A549 (cell line): Measurements from ENCODE around the gene SWT1. TPM values are rescaled to one million over a fixed set of nuclear protein-coding genes. Genes with fewer than 3 reads are reported as not detected.

ENCODE experiments used
- ATAC-seq, 2 experiments: fragments of 200-7000 bp in 1 of 2; fragments of >200 bp in 1 of 2; cut with Nextera tagmentation in 1 of 2; cut with Tn5 transposase in 1 of 2; 3 replicates each; pipeline versions ENCODE4 v1.8.0 to v1.9.1; 2018 to 2020; ENCODE audit warnings: mild to moderate bottlenecking in 1 of 2, moderate library complexity in 1 of 2
- CTCF ChIA-PET: fragments of 300-600 bp; sonication (Branson Sonifier 250); formaldehyde crosslinking; extraction: SDS; loops from one replicate; lab custom pipeline; 2021; ENCODE audit warnings: antibody characterized with exemption, inconsistent platforms; lab: Yijun Ruan, JAX
- POLR2A ChIA-PET: fragments of 350-600 bp; formaldehyde crosslinking; extraction: SDS; loops from one replicate; lab custom pipeline; 2021; ENCODE audit warnings: antibody characterized with exemption, inconsistent platforms; lab: Yijun Ruan, JAX
- DNase-seq, 2 experiments: peaks; one replicate each; pipeline versions ENCODE4 v3.0.0 to v3.0.0-alpha.2; 2011 to 2016; ENCODE audit warnings: low read depth in 1 of 2, low spot score in 1 of 2
- FAIRE-seq: peaks from 2 replicates; lab custom pipeline; 2011; peaks lifted over from hg19 to GRCh38; lab: Jason Lieb, UNC
- H3K27ac ChIP-seq, 2 experiments: fragments of >200 bp; sonication (Bioruptor Twin); formaldehyde crosslinking; 3 replicates each; pipeline ENCODE4 v1.5.1; 2016 to 2017
- H3K4me1 ChIP-seq: fragments of >200 bp; sonication (Bioruptor Twin); formaldehyde crosslinking; 3 replicates; pipeline ENCODE4 v1.6.1; 2016
- H3K4me2 ChIP-seq: fragments of >200 bp; sonication (Bioruptor Twin); formaldehyde crosslinking; 3 replicates; pipeline ENCODE4 v1.6.1; 2016
- H3K4me3 ChIP-seq: fragments of >200 bp; sonication (Bioruptor Twin); formaldehyde crosslinking; 3 replicates; pipeline ENCODE4 v1.5.1; 2016
- H3K9me3 ChIP-seq: fragments of >200 bp; sonication (Bioruptor Twin); formaldehyde crosslinking; 3 replicates; pipeline ENCODE4 v1.6.1; 2016
- BHLHE40 ChIP-seq: IDR thresholded peaks from 2 replicates; pipeline ENCODE4 v1.6.1; 2012; ENCODE audit warnings: low read depth, low read length, inconsistent platforms
- CEBPB ChIP-seq, 2 experiments: fragments of >200 bp in 1 of 2; sonication (Bioruptor Twin) in 1 of 2; formaldehyde crosslinking in 1 of 2; IDR thresholded peaks; 2 replicates each; pipeline ENCODE4 v1.6.1; 2012 to 2016
- CHD2 ChIP-seq: fragments of 150-350 bp; IDR thresholded peaks from 2 replicates; pipeline ENCODE4 v1.6.1; 2014; ENCODE audit warnings: low read length; ENCODE audit not compliant: partially characterized antibody
- EHMT2 ChIP-seq: fragments of 200-600 bp; sonication (generic); IDR thresholded peaks from 2 replicates; pipeline ENCODE4 v1.6.1; 2016; ENCODE audit warnings: antibody characterized with exemption, low read depth, mild to moderate bottlenecking, moderate library complexity
- ELK1 ChIP-seq: fragments of 150-350 bp; IDR thresholded peaks from 2 replicates; pipeline ENCODE4 v1.6.1; 2014; ENCODE audit warnings: low read depth, mild to moderate bottlenecking, low read length
- FOSL2 ChIP-seq, 2 experiments: fragments of 450-650 bp in 1 of 2; fragments of >200 bp in 1 of 2; sonication (Bioruptor Twin) in 1 of 2; formaldehyde crosslinking; IDR thresholded peaks; 2 replicates each; pipeline versions ENCODE4 v1.5.0 to v1.6.1; 2016 to 2020; ENCODE audit warnings: mild to moderate bottlenecking in 1 of 2, moderate library complexity in 1 of 2
- HEYL ChIP-seq: fragments of 250-450 bp; sonication (Bioruptor Pico); IDR thresholded peaks from 2 replicates; pipeline ENCODE4 v1.8.0; 2021; ENCODE audit warnings: mild to moderate bottlenecking, moderate library complexity
- HOXA7 ChIP-seq: fragments of 250-450 bp; sonication (Bioruptor Pico); IDR thresholded peaks from 2 replicates; pipeline ENCODE4 v1.5.0; 2020; ENCODE audit warnings: mild to moderate bottlenecking, moderate library complexity
- HOXB5 ChIP-seq: fragments of 250-450 bp; sonication (Bioruptor Pico); IDR thresholded peaks from 2 replicates; pipeline ENCODE4 v1.5.0; 2020; ENCODE audit warnings: mild to moderate bottlenecking, moderate library complexity
- JUNB ChIP-seq: fragments of >200 bp; sonication (Bioruptor Twin); formaldehyde crosslinking; IDR thresholded peaks from 2 replicates; pipeline ENCODE4 v1.6.1; 2016
- MAZ ChIP-seq: fragments of 150-350 bp; IDR thresholded peaks from 2 replicates; pipeline ENCODE4 v1.6.1; 2014; ENCODE audit warnings: antibody characterized with exemption, low read depth, low read length, borderline replicate concordance
- NFE2L2 ChIP-seq: fragments of 150-350 bp; conservative IDR thresholded peaks from 2 replicates; pipeline ENCODE4 v1.6.1; 2014; ENCODE audit warnings: low read length
- NR3C1 ChIP-seq: fragments of >200 bp; sonication (Bioruptor Twin); formaldehyde crosslinking; IDR thresholded peaks from 3 replicates; pipeline ENCODE4 v1.6.1; 2017
- PHF8 ChIP-seq: fragments of 200-600 bp; sonication (generic); IDR thresholded peaks from 2 replicates; pipeline ENCODE4 v1.6.1; 2016; ENCODE audit warnings: low read depth, mild to moderate bottlenecking, antibody characterized with exemption, moderate library complexity, borderline replicate concordance
- POLR2AphosphoS2 ChIP-seq: conservative IDR thresholded peaks from 2 replicates; pipeline ENCODE4 v1.6.1; 2012; ENCODE audit warnings: low read length, improper control_type of control experiment, inconsistent platforms
- RARB ChIP-seq: fragments of 250-450 bp; sonication (Bioruptor Pico); IDR thresholded peaks from 2 replicates; pipeline ENCODE4 v1.8.0; 2021; ENCODE audit warnings: mild to moderate bottlenecking, moderate library complexity
- ZC3H11A ChIP-seq: fragments of 450-650 bp; IDR thresholded peaks from 2 replicates; pipeline ENCODE4 v1.6.1; 2014; ENCODE audit warnings: antibody characterized with exemption, mild to moderate bottlenecking
- ZFP36 ChIP-seq: fragments of 450-650 bp; IDR thresholded peaks from 2 replicates; pipeline ENCODE4 v1.6.1; 2014; ENCODE audit warnings: borderline replicate concordance; ENCODE audit not compliant: partially characterized antibody
- ZSCAN20 ChIP-seq: fragments of 250-450 bp; sonication (Bioruptor Pico); IDR thresholded peaks from 2 replicates; pipeline ENCODE4 v1.8.0; 2022; ENCODE audit warnings: mild to moderate bottlenecking, moderate library complexity
- WGBS: methylation state at CpG from one replicate; pipeline ENCODE4 v1.1.6; 2017; ENCODE audit errors: missing lambda C conversion rate; 5-methylcytosine and 5-hydroxymethylcytosine counted together
- polyA plus RNA-seq, 4 experiments: library from polyadenylated mRNA; depleted of rRNA in 3 of 4; stranded (reverse); fragments of >200 nt; fragmentation: RNase III in 1 of 4; extraction: RNeasy Plus Mini Kit Qiagen cat#74134 plus additional on column Dnase treatment in 1 of 4; gene quantifications; 2 replicates in 3 of 4; 3 replicates in 1 of 4; pipeline ENCODE4 v1.2.3, GENCODE V29; 2011 to 2017
- TF ChIP-seq, protein P1 (sequence below): IDR thresholded peaks from 2 replicates; pipeline ENCODE4 v1.6.1; 2012
- TF ChIP-seq, protein P2 (sequence below): fragments of >200 bp; sonication (Bioruptor Twin); formaldehyde crosslinking; IDR thresholded peaks from 3 replicates; pipeline ENCODE4 v1.6.1; 2016
- TF ChIP-seq, protein P3 (sequence below): fragments of 250-450 bp; sonication (Bioruptor Pico); IDR thresholded peaks from 2 replicates; pipeline ENCODE4 v1.5.0; 2021; ENCODE audit warnings: mild to moderate bottlenecking, moderate library complexity, borderline replicate concordance
- TF ChIP-seq, protein P4 (sequence below): IDR thresholded peaks from 2 replicates; pipeline ENCODE4 v1.6.1; 2012

The SWT1 gene
- polyA plus RNA-seq, 2 of the 4 experiments (the other 2 are of a cell fraction), result 1.5 to 2.4 TPM

- Histone ChIP-seq H3K4me1 (no peaks in the 10 kb centered on the region), H3K4me3 (no peak overlapping the region), H3K4me2 (no peak overlapping the region), H3K9me3 (no peaks in the 10 kb centered on the region), H3K27ac (no peak overlapping the region)
- CTCF ChIA-PET, result interaction anchor here (2.2 kb wide), 1 partner anchor 9 kb away, joined by 5 read pairs; no protein-coding TSS in a partner anchor
- ATAC-seq (no peak), FAIRE-seq (no peak), DNase-seq (no peak)
- POLR2A ChIA-PET, result no interaction called here
- WGBS, result 83% methylated on average over 1 of the region's 1 CpG
- TF ChIP-seq CHD2, result no peak
- no peak for TF ChIP-seq NFE2L2
- TF ChIP-seq, protein P1, sequence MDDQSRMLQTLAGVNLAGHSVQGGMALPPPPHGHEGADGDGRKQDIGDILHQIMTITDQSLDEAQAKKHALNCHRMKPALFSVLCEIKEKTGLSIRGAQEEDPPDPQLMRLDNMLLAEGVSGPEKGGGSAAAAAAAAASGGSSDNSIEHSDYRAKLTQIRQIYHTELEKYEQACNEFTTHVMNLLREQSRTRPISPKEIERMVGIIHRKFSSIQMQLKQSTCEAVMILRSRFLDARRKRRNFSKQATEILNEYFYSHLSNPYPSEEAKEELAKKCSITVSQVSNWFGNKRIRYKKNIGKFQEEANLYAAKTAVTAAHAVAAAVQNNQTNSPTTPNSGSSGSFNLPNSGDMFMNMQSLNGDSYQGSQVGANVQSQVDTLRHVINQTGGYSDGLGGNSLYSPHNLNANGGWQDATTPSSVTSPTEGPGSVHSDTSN, result no peak
- no peak for TF ChIP-seq PHF8
- TF ChIP-seq, protein P2, sequence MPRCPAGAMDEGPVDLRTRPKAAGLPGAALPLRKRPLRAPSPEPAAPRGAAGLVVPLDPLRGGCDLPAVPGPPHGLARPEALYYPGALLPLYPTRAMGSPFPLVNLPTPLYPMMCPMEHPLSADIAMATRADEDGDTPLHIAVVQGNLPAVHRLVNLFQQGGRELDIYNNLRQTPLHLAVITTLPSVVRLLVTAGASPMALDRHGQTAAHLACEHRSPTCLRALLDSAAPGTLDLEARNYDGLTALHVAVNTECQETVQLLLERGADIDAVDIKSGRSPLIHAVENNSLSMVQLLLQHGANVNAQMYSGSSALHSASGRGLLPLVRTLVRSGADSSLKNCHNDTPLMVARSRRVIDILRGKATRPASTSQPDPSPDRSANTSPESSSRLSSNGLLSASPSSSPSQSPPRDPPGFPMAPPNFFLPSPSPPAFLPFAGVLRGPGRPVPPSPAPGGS, result no peak
- TF ChIP-seq MAZ, result no peak
- TF ChIP-seq HEYL, result no peak
- TF ChIP-seq ZFP36, result no peak
- TF ChIP-seq, protein P3, sequence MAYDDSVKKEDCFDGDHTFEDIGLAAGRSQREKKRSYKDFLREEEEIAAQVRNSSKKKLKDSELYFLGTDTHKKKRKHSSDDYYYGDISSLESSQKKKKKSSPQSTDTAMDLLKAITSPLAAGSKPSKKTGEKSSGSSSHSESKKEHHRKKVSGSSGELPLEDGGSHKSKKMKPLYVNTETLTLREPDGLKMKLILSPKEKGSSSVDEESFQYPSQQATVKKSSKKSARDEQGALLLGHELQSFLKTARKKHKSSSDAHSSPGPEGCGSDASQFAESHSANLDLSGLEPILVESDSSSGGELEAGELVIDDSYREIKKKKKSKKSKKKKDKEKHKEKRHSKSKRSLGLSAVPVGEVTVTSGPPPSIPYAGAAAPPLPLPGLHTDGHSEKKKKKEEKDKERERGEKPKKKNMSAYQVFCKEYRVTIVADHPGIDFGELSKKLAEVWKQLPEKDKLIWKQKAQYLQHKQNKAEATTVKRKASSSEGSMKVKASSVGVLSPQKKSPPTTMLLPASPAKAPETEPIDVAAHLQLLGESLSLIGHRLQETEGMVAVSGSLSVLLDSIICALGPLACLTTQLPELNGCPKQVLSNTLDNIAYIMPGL (CRISPR knock-in tag), result no peak
- TF ChIP-seq HOXB5 (CRISPR knock-in tag), result no peak
- TF ChIP-seq BHLHE40, result no peak
- TF ChIP-seq CEBPB (IDR thresholded peaks at IDR 0.05), result no peak
- TF ChIP-seq FOSL2 (IDR thresholded peaks at IDR 0.05), result no peak
- no peak for TF ChIP-seq FOSL2 (CRISPR knock-in tag; IDR thresholded peaks at IDR 0.05)
- TF ChIP-seq EHMT2, result no peak
- no peak for TF ChIP-seq ZC3H11A
- TF ChIP-seq HOXA7 (CRISPR knock-in tag), result no peak
- TF ChIP-seq, protein P4, sequence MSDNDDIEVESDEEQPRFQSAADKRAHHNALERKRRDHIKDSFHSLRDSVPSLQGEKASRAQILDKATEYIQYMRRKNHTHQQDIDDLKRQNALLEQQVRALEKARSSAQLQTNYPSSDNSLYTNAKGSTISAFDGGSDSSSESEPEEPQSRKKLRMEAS, result no peak
- no peak for TF ChIP-seq RARB (CRISPR knock-in tag)
Measured at GRCh38 chr1:185239861-185240260, 82.9 kb downstream of the SWT1 start.

- ChIA-PET CTCF (no interaction called here), POLR2A (no interaction called here)
- TF ChIP-seq FOSL2 (IDR thresholded peaks at IDR 0.05) (no peak), FOSL2 (CRISPR knock-in tag; IDR thresholded peaks at IDR 0.05) (no peak), ELK1 (no peak), POLR2AphosphoS2 (no peak), JUNB (no peak), NR3C1 (no peak), ZSCAN20 (no peak)
Measured at GRCh38 chr1:185241127-185241526, 84.2 kb downstream of the SWT1 start.

More at GRCh38 chr1:185241127-185241526, 84.2 kb downstream of the SWT1 start:
- H3K4me3 ChIP-seq, result no peak overlapping the region
- FAIRE-seq (no peak), ATAC-seq (no peak), DNase-seq (no peak)
- H3K27ac ChIP-seq, result no peak overlapping the region
- H3K9me3 ChIP-seq, result no peaks in the 10 kb centered on the region
- no peaks in the 10 kb centered on the region for H3K4me1 ChIP-seq
- no peak overlapping the region for H3K4me2 ChIP-seq
